Colon (tissue), 2 donors: ENCODE results near the gene EPO.
"Not testable (repeated sequence)": the region's sequence is repeated elsewhere in the genome, so short reads cannot be mapped to it uniquely, and the experiment has no call there.

ENCODE experiments used
- FAIRE-seq: peaks from 2 replicates; lab custom pipeline; 2012; peaks lifted over from hg19 to GRCh38; lab: Jason Lieb, UNC
- donor health status: control.
- donor health status: control.

The EPO gene

GRCh38 chr7:100683659-100684533 lies 36.4 kb upstream of the EPO start:
- no peak for FAIRE-seq

GRCh38 chr7:100684534-100685042 lies 35.7 kb upstream of the EPO start:
- FAIRE-seq = no peak

DNA sequence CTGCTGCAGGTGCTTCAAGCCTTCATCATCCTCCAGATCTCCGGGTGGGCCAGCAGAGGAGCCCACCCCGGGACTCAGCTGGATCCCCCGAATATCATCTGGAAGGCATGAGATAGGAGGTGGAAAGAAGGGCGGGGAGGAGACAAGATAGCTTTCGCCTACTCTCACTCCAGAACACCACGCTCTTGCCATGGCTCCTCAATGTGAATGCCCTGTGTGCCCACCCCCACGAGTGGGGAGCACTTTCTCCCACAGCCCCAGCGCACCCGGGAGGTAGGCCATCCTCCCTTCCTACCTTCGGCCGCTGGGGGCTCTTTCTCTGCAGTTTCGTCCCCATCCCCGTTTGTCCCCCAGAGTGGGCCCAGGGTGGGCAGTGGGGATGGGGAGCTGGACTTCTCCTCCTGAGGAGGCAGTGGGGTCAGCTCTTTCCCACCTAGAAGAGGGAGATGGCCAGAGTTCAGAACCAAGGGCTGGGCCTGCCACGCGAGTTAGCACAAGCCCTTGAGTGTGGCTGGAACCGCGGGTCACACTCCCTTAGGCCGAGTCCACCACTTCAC lies 35.1 kb upstream of the EPO start:
- FAIRE-seq = no peak

DNA sequence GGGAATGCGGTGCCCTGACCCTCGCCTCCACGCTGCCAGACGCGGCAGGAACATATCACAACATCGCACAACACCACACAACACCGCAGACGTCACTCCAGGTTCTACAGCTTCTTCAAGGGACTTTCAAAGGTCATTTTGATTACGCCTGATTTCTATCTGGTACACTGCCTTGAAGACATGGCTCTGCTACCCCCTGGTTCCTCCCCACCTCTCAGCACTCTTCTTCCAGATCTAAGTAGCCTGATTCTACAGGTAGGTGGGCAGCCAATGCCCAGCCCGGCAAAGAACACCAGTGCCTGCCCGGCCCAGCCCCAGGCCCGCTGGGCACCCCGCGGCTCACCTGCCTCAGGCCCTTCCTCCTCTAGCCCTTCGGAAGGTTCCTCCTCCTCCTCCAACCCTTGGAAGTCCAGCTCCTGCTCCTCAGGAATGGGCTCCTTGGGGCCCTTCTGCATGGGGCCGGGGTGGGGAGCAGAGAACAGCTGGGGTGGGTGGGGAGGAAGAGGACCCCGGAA lies 34.6 kb upstream of the EPO start:
- no peak for FAIRE-seq

- no peak for FAIRE-seq
Observed at GRCh38 chr7:100686201-100686821, 34.0 kb upstream of the EPO start.

- no peak for FAIRE-seq
Observed at GRCh38 chr7:100686822-100687211, 33.5 kb upstream of the EPO start.

GRCh38 chr7:100687261-100687660 lies 33.0 kb upstream of the EPO start:
- no peak for FAIRE-seq

GRCh38 chr7:100687751-100688300 lies 32.4 kb upstream of the EPO start:
- no peak for FAIRE-seq

DNA sequence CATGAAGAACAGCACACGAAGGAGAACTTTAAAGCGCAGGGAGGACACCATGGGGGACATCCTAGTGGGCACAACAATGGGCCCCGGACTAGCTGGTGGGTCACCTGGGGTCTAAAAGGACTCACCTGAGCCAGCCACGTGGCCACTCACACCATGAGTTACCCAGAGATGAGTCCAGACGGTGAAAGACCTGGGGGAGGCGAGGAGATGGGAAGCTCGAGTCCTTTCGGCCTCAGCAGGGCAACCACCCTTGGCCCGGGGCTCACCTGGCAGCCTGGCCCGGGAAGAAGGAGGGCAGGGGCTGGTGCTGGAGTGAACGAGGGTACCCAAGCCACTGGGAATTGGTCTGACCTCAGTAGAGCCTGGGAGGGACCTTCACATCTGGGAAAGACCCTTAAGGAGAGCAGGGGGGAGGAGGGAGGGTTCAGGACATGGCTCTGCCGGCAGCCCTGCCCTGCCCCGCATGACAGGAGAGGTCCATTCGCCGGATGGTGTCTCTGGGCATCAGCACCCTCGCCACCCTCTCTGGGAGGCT lies 31.9 kb upstream of the EPO start:
- no peak for FAIRE-seq

- no peak for FAIRE-seq
Observed at GRCh38 chr7:100689230-100690135, 30.8 kb upstream of the EPO start.

DNA sequence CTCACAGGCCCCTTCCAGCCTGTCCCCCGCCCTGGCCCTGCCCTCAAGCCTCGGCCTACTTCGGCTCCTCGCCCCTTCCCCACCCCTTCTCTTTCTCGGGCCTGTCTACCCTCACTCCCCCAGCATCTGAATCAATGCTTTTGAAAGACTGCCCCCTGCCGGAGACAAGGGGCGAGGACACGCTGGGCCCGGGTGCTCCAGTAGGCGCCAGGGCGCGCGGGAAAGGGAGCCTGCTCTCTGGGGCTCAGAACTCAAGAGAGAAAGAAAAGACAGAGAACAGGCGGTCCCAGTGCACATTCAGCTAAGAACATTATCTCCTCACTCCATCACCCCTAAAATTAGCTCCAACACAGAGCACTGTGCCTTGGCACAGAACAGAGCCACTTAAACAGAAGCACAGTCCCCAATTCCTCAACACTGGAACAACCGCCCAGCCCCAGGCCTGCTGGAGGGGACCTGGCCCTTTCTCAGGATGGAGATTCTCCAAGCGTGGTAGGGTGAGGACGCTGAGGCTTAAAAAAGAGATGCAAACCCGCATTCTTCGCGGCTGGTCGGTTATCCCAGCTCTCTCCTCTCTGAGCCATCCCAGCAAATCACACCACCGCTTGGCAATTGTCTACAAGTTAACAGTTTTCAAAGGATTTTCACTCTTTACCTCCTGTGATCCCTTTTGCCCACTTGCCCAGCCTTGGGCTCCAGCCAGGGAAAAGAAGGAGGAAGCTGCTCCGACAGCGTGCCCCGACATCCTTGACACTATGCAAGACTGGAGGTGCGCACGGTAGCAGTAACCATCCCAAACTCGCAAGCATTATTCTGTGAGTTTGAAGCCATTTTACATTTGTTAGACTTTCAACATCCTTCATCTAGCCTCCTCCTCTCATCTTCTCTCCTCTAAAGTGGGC lies 28.3 kb upstream of the EPO start:
- no peak for FAIRE-seq

DNA sequence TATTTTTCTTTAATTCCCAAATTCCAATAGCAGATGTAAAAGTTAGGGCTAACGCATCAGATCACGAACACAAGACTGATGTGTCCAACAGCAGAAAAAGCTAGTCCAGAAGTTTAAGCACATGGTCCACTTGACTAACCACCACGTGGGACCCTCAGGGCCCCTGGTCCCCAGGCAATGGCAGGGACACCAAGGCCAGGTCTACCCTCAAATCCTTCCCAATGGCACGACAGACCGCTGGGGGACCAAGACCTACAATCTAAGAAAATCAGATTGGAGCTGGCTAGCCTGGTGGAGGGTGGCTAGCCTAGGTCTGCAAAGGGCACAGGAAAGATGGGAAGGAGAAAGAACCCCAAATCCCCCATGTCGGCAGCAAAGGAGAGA lies 27.7 kb upstream of the EPO start:
- FAIRE-seq = no peak

DNA sequence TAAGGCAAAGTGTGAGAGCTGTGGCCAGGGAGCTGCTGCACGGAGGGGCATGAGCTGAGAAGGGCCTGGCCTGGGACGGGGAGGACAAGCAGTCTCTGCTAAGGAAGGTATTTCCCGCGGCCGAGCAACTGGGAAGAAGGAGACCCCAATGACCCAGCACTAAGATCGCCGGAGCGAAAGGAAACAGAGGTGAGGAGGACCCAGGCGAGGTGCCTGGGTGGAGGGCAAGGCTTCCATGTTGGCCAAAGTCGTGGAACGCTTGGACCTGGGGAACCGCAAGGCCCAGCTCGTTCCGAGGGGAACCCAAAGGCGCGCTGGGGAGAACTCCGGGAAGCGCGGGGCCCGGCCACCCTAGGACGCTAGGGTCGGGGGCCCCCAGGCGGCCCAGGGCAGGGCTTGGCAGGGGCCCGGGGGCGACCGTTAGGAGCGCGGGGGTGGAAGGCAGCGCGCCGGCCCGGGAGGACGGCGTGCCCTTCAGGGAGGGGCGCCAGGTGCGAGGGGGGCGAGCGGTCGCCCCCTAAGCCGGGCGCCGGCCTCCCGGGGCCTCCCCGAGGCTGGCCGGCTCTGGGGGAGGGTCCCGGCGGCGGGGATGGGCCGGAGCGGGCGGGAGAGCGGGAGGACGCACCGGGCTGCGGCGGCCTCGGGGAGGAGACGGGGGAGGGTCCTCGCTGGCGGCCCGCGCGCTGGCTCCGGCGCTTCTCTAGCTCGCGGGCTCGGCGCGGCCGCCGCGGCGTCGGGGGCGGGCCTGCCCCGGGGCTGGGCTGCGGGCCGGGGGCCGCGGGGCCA lies 26.8 kb upstream of the EPO start:
- no peak for FAIRE-seq

DNA sequence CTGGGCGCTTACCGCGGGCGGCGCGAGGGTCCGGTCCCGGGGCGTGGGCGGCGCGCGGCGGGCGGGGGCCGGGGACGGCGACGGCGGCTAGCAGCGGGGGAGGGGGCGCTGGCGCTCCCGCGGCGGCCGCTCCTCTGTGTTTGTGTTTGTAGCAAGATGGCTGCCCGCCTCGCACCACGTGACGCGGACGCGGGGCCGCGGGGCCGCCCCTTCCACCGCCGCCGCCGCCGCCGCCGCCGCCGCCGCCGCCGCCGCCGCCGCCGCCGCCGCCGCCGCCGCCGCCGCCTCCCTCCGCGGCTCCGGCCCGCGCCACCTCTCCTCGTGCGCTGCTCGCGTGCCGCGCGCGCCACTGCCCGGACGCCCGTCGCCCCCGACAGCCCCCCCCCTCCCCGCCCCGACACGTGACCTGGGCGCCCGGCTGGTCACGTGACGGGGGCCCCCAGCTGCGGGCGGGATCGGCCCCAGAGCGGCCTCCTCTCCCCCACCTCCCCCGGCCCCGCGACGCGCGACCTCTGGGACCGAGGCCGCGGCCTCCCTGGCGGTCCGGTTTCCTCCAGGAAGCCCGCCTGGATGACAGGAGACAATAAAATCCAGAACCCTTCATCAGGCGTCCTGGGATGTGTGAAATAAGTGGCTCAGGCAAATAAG lies 26.0 kb upstream of the EPO start, which contains the start of gene GIGYF1:
GIGYF1 (minus strand) TSS at position 153 of the 648 bp plus-strand sequence. CDS start 6,012 bp downstream, outside the sequence.
- FAIRE-seq = no peak

DNA sequence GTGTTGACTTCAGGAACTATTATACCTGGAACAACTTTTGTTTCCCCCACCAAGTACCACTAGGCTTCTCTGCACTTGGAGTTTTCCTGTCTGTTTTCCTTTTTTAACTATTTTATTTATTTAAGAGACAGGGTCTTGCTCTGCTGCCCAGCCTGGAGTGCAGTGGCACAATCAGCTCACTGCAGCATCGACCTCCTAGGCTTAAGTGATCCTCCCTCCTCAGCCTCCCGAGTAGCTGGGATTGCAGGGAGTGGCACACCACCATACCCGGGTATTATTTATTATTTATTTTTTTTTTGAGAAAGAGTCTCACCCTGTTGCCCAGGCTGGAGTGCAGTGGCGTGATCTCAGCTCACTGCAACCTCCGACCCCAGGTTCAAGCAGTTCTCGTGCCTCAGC lies 24.1 kb upstream of the EPO start:
- FAIRE-seq = no peak

- FAIRE-seq = no peak
Observed at GRCh38 chr7:100699018-100699417, 21.2 kb upstream of the EPO start.

DNA sequence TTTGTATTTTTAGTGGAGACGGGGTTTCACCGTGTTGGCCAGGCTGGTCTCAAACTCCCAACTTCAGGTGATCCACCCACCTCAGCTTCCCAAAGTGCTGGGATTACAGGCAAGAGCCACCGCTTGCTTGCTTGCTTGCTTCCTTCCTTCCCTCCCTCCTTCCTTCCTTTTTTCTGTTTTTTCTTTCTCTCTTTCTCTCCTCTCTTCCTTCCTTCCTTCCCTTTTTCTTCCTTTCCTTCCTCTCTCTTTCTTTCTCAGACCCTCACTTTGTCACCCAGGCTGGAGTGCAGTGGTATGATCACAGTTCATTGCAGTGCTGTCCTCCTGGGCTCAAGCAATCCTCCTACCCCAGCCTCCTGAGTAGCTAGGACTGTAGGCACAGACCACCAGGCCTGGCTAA lies 19.2 kb upstream of the EPO start:
- not testable (repeated sequence) for FAIRE-seq

DNA sequence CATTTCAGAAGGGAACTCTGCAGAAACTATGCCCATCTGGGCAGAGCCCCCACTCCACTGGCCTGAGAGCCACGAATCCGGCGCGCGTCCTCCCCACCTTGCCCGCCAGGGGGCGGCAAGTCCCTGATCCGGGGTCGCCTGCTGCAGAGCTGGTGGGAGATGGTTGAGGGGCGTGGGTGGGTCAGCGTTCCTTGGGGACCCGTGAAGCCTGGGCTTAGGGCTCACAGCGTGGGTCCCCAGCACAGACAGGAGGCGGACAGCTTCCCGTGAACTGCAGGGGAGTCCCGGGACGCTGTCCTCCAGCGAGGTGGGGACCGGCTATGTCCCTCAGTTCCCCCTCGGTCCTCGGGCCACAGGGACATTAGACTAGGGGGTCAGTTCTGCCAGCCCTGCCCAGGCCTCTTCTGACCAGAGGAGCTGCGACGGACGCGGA lies 14.9 kb upstream of the EPO start:
- FAIRE-seq = no peak
